H1 (cell line): ENCODE measurements around the gene DOCK10. TPM values are rescaled to one million over a fixed set of nuclear protein-coding genes. Genes with fewer than 3 reads are reported as not detected.
A peak's percentile ranks its signal among the peaks of the same experiment; 100 is the strongest.

ENCODE experiments used
- CTCF ChIA-PET: fragments of 300-600 bp; sonication (Branson Sonifier 250); formaldehyde crosslinking; loops from one replicate; lab custom pipeline; 2021; ENCODE audit not compliant: partially characterized antibody; lab: Charles Lee
- POLR2A ChIA-PET: fragments of 300-600 bp; sonication (Branson Sonifier 250); formaldehyde crosslinking; loops from one replicate; lab custom pipeline; 2021; ENCODE audit warnings: inconsistent platforms; ENCODE audit not compliant: partially characterized antibody; lab: Charles Lee
- DNase-seq, 2 experiments: peaks; one replicate each; pipeline versions ENCODE4 v3.0.0 to v3.0.0-alpha.2; 2010 to 2022; ENCODE audit warnings: low spot score in 2 of 2, low read depth in 1 of 2, mixed read lengths in 1 of 2
- FAIRE-seq: peaks from 2 replicates; lab custom pipeline; 2011; peaks lifted over from hg19 to GRCh38; lab: Jason Lieb, UNC
- H2AFZ ChIP-seq: 2 replicates; pipeline ENCODE4 v1.8.1; 2012; ENCODE audit warnings: low read length, inconsistent platforms
- H2AK5ac ChIP-seq: 2 replicates; pipeline ENCODE4 v1.6.1; 2013; ENCODE audit warnings: low read depth, low read length
- H2BK120ac ChIP-seq: replicated peaks from 2 replicates; pipeline ENCODE3; 2013; ENCODE audit warnings: low read depth, low read length, inconsistent platforms
- H2BK12ac ChIP-seq: 2 replicates; pipeline ENCODE4 v1.6.1; 2013; ENCODE audit warnings: low read depth, low read length
- H2BK15ac ChIP-seq: 2 replicates; pipeline ENCODE4 v1.6.1; 2013; ENCODE audit warnings: low read length
- H2BK20ac ChIP-seq: 2 replicates; pipeline ENCODE4 v1.6.1; 2013; ENCODE audit warnings: low read length
- H2BK5ac ChIP-seq: 2 replicates; pipeline ENCODE4 v1.6.1; 2013; ENCODE audit warnings: low read depth, low read length
- H3K14ac ChIP-seq: 2 replicates; pipeline ENCODE4 v1.6.1; 2013; ENCODE audit warnings: inconsistent platforms; ENCODE audit not compliant: insufficient read length
- H3K18ac ChIP-seq: 2 replicates; pipeline ENCODE4 v1.6.1; 2013; ENCODE audit warnings: low read length; ENCODE audit errors: extremely low read depth
- H3K23ac ChIP-seq: 2 replicates; pipeline ENCODE4 v1.6.1; 2013; ENCODE audit warnings: inconsistent platforms; ENCODE audit not compliant: insufficient read length
- H3K23me2 ChIP-seq: 2 replicates; pipeline ENCODE4 v1.6.1; 2013; ENCODE audit warnings: low read depth, low read length
- H3K27ac ChIP-seq: 2 replicates; pipeline ENCODE4 v1.6.1; 2011; ENCODE audit warnings: low read depth, low read length, inconsistent platforms
- H3K27me3 ChIP-seq, 4 experiments: replicated peaks in 1 of 4; 1 replicate in 1 of 4; 2 replicates in 3 of 4; pipeline versions ENCODE4 v1.6.1 to v1.8.1; 2011 to 2013; ENCODE audit warnings: low read length in 3 of 4, mild to moderate bottlenecking in 3 of 4, inconsistent platforms in 2 of 4, mixed read lengths in 2 of 4, moderate library complexity in 1 of 4; ENCODE audit not compliant: control insufficient read depth in 3 of 4, insufficient read depth in 3 of 4; ENCODE audit errors: extremely low read depth in 1 of 4
- H3K36me3 ChIP-seq, 4 experiments: 2 replicates each; pipeline versions ENCODE4 v1.6.1 to v1.8.1; 2011 to 2013; ENCODE audit warnings: mild to moderate bottlenecking in 4 of 4, low read length in 3 of 4, moderate library complexity in 2 of 4, control low read depth in 1 of 4, inconsistent platforms in 1 of 4; ENCODE audit not compliant: insufficient read depth in 4 of 4, control insufficient read depth in 2 of 4
- H3K4ac ChIP-seq: replicated peaks from 2 replicates; pipeline ENCODE3; 2013; ENCODE audit warnings: low read length, low read depth, mixed read lengths, inconsistent platforms; ENCODE audit not compliant: insufficient read length
- H3K4me1 ChIP-seq, 4 experiments: replicated peaks in 1 of 4; 1 replicate in 1 of 4; 2 replicates in 3 of 4; pipeline versions ENCODE4 v1.6.1 to v1.8.1; 2011 to 2013; ENCODE audit warnings: low read length in 3 of 4, inconsistent platforms in 2 of 4, mixed read lengths in 1 of 4; ENCODE audit not compliant: insufficient read depth in 4 of 4, control insufficient read depth in 3 of 4
- H3K4me2 ChIP-seq, 2 experiments: 2 replicates each; pipeline versions ENCODE4 v1.6.1 to v1.8.1; 2011 to 2013; ENCODE audit warnings: low read depth in 2 of 2, low read length in 2 of 2, control low read depth in 1 of 2, inconsistent platforms in 1 of 2, mild to moderate bottlenecking in 1 of 2; ENCODE audit not compliant: insufficient read depth in 1 of 2
- H3K4me3 ChIP-seq, 4 experiments: fragments of 200-600, 300-600 bp in 1 of 4; sonication (generic), shearing (Covaris generic), sonication (Bioruptor Twin) in 1 of 4; 2 replicates each; pipeline versions ENCODE4 v1.5.1 to v1.8.1; 2011 to 2016; ENCODE audit warnings: low read length in 4 of 4, low read depth in 3 of 4, control low read depth in 2 of 4, inconsistent platforms in 2 of 4, mild to moderate bottlenecking in 2 of 4, mixed read lengths in 1 of 4, moderate library complexity in 1 of 4; ENCODE audit not compliant: insufficient read depth in 2 of 4; ENCODE audit errors: extremely low read depth in 1 of 4
- H3K56ac ChIP-seq: replicated peaks from 2 replicates; pipeline ENCODE3; 2013; ENCODE audit warnings: low read depth, mild to moderate bottlenecking, mixed read lengths, low read length, inconsistent platforms; ENCODE audit not compliant: insufficient read length
- H3K79me1 ChIP-seq: 2 replicates; pipeline ENCODE4 v1.6.1; 2013; ENCODE audit warnings: low read depth, low read length, control low read depth
- H3K79me2 ChIP-seq, 2 experiments: 2 replicates each; pipeline versions ENCODE4 v1.6.1 to v1.8.1; 2012 to 2013; ENCODE audit warnings: low read length in 2 of 2, mild to moderate bottlenecking in 2 of 2, inconsistent platforms in 1 of 2; ENCODE audit not compliant: insufficient read depth in 2 of 2, control insufficient read depth in 1 of 2
- H3K9ac ChIP-seq, 4 experiments: replicated peaks in 1 of 4; 1 replicate in 1 of 4; 2 replicates in 3 of 4; pipeline versions ENCODE4 v1.6.1 to v1.8.1; 2011 to 2013; ENCODE audit warnings: low read depth in 3 of 4, low read length in 3 of 4, control low read depth in 2 of 4, mild to moderate bottlenecking in 2 of 4, moderate library complexity in 2 of 4, inconsistent platforms in 1 of 4; ENCODE audit errors: extremely low read depth in 1 of 4
- H3K9me3 ChIP-seq, 2 experiments: 2 replicates each; pipeline versions ENCODE4 v1.6.1 to v1.8.1; 2012 to 2013; ENCODE audit warnings: mild to moderate bottlenecking in 2 of 2, moderate library complexity in 2 of 2, control low read depth in 1 of 2, inconsistent platforms in 1 of 2, low read depth in 1 of 2, low read length in 1 of 2, mixed read lengths in 1 of 2; ENCODE audit not compliant: insufficient read depth in 2 of 2
- H4K20me1 ChIP-seq, 2 experiments: replicated peaks in 1 of 2; 2 replicates each; pipeline versions ENCODE3 to v1.8.1; 2011 to 2013; ENCODE audit warnings: inconsistent platforms in 2 of 2, low read length in 2 of 2, mild to moderate bottlenecking in 1 of 2; ENCODE audit not compliant: insufficient read depth in 2 of 2, control insufficient read depth in 1 of 2
- H4K5ac ChIP-seq: 2 replicates; pipeline ENCODE4 v1.6.1; 2013; ENCODE audit warnings: low read length, low read depth, mixed read lengths, inconsistent platforms; ENCODE audit not compliant: insufficient read length
- H4K8ac ChIP-seq: 2 replicates; pipeline ENCODE4 v1.8.0; 2013; ENCODE audit warnings: mild to moderate bottlenecking, moderate library complexity, low read length, inconsistent platforms; ENCODE audit not compliant: insufficient read depth; ENCODE audit errors: extremely low read depth
- H4K91ac ChIP-seq: replicated peaks from 2 replicates; pipeline ENCODE3; 2013; ENCODE audit warnings: low read length, mixed read lengths, inconsistent platforms; ENCODE audit not compliant: insufficient read length
- JUND ChIP-seq: IDR thresholded peaks from 2 replicates; pipeline ENCODE4 v1.6.1; 2011; ENCODE audit warnings: mild to moderate bottlenecking, improper control_type of control experiment, low read length
- KDM4A ChIP-seq: IDR thresholded peaks from one replicate; pipeline ENCODE4 v1.7.1; 2012; ENCODE audit warnings: low read depth, mild to moderate bottlenecking, moderate library complexity, low read length, inconsistent platforms; ENCODE audit not compliant: severe bottlenecking
- WGBS, 2 experiments: shearing (Covaris generic) in 1 of 2; methylation state at CpG; one replicate each; pipeline versions ENCODE4 v1.1.6 to v1.1.7; 2013 to 2015; ENCODE audit warnings: low lambda C conversion rate in 2 of 2, mixed read lengths in 2 of 2, inconsistent platforms in 1 of 2, low coverage in 1 of 2, missing lambda C conversion rate in 1 of 2; ENCODE audit not compliant: insufficient replicate concordance in 2 of 2, insufficient coverage in 1 of 2, insufficient read length in 1 of 2; ENCODE audit errors: extremely low coverage in 1 of 2, missing lambda C conversion rate in 1 of 2; 5-methylcytosine and 5-hydroxymethylcytosine counted together
- polyA plus RNA-seq, 7 experiments: library from polyadenylated mRNA; depleted of rRNA in 3 of 7; stranded (reverse) in 5 of 7; unstranded in 2 of 7; fragments of >200 nt in 5 of 7; fragments of 200-250 nt in 2 of 7; gene quantifications; 1 replicate in 5 of 7; 2 replicates in 1 of 7; 4 replicates in 1 of 7; pipeline versions ENCODE4 v1.2.1 to v1.2.3, GENCODE V29; 2011 to 2013; ENCODE audit warnings: missing spikeins in 2 of 7, mixed read lengths in 2 of 7
- total RNA-seq: library from RNA; stranded (reverse); fragmentation: NEBNext Ultra II Directional; extraction: Animal tissue kit (Norgen Biotek cat#: 25700); gene quantifications from 2 replicates; pipeline ENCODE4 v1.2.1, GENCODE V29; 2021

DOCK10 gene
- total and polyA plus RNA-seq, 2 of the 8 experiments (the other 6 are each of a cell fraction or from before 2014, with no cell fraction given), result 0.33 to 1.6 TPM

GRCh38 chr2:224802407-224802806 is 239.9 kb downstream of the DOCK10 start:
- H3K36me3 ChIP-seq, result no peaks in the 10 kb centered on the region
- H3K9ac ChIP-seq, result no peak overlapping the region
- FAIRE-seq (no peak), DNase-seq (no peak)
- no peak overlapping the region for H2AK5ac ChIP-seq
- H3K4me2 ChIP-seq, result no peak overlapping the region
- H2BK120ac ChIP-seq, result no peak overlapping the region
- no peak overlapping the region for H3K56ac ChIP-seq
- no peak overlapping the region for H3K4ac ChIP-seq
- H3K27ac ChIP-seq, result no peak overlapping the region
- H3K4me1 ChIP-seq, result no peaks in the 10 kb centered on the region
- H3K23ac ChIP-seq, result no peak overlapping the region
- no peak overlapping the region for H4K8ac ChIP-seq
- no peak overlapping the region for H2BK15ac ChIP-seq
- H3K18ac ChIP-seq, result no peak overlapping the region
- no peaks in the 10 kb centered on the region; a peak in 1 of 7 replicates for H3K27me3 ChIP-seq
- H2BK5ac ChIP-seq, result no peak overlapping the region
- no peak overlapping the region for H4K91ac ChIP-seq
- no peaks in the 10 kb centered on the region for H3K79me1 ChIP-seq
- H4K20me1 ChIP-seq, result no peaks in the 10 kb centered on the region
- ChIA-PET CTCF (no interaction called here), POLR2A (no interaction called here)
- H3K23me2 ChIP-seq, result no peaks in the 10 kb centered on the region
- H4K5ac ChIP-seq, result no peak overlapping the region
- no peaks in the 10 kb centered on the region for H3K79me2 ChIP-seq
- no peak overlapping the region for H2BK12ac ChIP-seq
- H3K9me3 ChIP-seq, result no peaks in the 10 kb centered on the region
- peak; percentile 77; the same call in 1 of the 2 replicates for TF ChIP-seq JUND
- TF ChIP-seq KDM4A, result no peak
- H2AFZ ChIP-seq, result no peak overlapping the region
- WGBS, 2 experiments, result 86% methylated on average over 1 of the region's 1 CpG; no CpG with 5 or more reads in 1 of the 2 experiments
- H2BK20ac ChIP-seq, result no peak overlapping the region
- no peak overlapping the region for H3K4me3 ChIP-seq
- no peak overlapping the region for H3K14ac ChIP-seq
